HG02759 (cell line): Measurements from ENCODE around the gene MKRN1.
A peak's percentile ranks its signal among the peaks of the same experiment; 100 is the strongest.
"Not testable (repeated sequence)": the region's sequence is repeated elsewhere in the genome, so short reads cannot be mapped to it uniquely, and the experiment has no call there.

Experiments used
- ATAC-seq: cut with Tn5 transposase; IDR thresholded peaks from one replicate; pipeline ENCODE4 v1.9.1; 2021; ENCODE audit warnings: mild to moderate bottlenecking, moderate library complexity; ENCODE audit not compliant: unreplicated experiment

Gene MKRN1, protein sequence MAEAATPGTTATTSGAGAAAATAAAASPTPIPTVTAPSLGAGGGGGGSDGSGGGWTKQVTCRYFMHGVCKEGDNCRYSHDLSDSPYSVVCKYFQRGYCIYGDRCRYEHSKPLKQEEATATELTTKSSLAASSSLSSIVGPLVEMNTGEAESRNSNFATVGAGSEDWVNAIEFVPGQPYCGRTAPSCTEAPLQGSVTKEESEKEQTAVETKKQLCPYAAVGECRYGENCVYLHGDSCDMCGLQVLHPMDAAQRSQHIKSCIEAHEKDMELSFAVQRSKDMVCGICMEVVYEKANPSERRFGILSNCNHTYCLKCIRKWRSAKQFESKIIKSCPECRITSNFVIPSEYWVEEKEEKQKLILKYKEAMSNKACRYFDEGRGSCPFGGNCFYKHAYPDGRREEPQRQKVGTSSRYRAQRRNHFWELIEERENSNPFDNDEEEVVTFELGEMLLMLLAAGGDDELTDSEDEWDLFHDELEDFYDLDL

DNA sequence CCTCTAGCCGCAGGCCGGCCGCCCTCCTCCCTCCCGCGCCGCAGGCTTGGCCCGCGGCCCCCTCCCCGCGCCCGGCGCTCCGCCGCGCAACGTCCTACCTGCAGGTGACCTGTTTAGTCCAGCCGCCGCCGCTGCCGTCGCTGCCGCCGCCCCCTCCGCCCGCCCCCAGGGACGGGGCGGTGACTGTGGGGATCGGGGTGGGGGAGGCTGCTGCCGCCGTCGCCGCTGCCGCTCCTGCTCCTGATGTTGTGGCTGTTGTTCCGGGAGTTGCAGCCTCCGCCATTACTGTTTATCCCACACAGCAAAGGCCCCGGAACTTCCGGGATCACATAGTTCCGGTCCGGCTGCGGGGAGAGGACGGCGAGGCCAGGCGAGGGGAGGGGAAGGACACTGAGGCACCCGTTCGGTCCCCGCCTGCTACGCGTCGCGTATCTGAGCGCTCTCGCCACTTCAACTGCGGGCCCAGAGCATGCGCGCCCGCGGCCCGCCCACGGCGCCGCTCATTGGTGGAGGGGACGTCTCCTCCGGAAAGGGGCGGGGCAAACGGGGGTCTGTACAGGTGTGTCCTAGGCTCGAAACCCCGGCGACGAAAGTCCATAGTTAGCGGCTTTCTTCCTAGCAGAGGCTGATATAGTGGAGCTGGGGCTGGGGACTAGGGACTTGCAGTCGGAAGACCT, at the start of gene MKRN1:
MKRN1 (minus strand) TSS at position 444 of the 677 bp plus-strand sequence; CDS start at position 283, 161 bp downstream.
- ATAC-seq, result peak; percentile 96

DNA sequence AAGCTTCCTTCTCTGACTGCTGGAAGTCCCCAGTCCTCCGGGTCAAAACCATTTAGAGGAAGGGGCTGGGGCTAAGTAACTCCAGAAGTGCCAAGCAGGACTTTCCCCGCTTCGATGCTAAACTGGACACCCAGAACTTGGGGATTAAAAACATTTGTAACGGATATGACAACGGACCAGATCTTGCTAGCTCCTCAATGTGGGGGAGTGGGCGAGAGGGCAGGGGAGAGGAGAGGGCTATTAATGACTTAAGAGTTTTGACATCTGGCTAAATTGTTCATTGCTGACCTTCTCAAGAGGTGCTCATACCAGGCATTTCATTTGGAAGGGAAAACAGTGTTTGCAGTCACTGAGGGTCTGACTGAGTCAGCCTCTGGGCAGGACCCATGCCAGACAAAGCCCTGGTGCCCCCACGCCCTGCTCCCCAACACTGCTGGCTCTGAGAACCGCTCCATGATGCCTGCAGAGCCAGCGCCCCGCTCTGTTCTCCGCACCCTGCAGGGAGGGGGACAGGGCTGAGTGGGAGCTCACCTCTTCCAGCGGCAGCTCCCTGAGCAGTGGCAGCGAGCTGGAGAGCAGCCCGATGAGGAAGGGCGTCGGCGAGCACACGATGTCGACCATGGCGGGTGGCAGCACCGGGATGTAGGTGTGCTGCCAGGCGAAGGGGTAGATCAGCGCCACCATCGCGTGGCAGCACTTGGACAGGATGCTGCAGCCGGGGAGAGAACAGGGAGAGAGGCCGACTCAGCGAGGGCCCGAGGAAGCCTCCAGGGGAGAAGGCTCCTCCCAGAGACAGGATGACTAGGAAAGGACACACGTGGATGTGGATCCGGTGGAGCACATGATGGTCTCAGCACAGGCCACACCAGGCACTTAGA, 47.7 kb upstream of the MKRN1 start:
- ATAC-seq, result no peak

DNA sequence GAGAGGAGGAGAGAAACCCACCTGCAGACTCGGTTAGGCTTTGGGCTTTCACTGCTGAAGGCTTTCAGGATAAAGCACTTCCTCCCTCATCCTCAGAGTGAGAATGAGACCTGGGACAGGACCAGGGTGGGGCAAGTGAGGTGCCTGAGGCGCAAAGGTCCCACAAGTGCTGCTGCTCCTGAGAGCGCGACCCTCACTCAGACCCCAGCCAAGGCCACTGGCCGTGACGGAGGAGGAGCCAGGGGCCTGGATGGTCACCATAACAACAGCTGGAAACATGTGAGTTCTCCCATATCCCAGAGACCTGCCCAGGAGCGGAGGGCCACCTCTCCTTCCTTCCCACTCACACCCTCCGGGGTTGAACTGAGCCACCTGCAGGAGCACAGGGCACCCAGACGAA, 46.9 kb upstream of the MKRN1 start:
- ATAC-seq, result no peak

DNA sequence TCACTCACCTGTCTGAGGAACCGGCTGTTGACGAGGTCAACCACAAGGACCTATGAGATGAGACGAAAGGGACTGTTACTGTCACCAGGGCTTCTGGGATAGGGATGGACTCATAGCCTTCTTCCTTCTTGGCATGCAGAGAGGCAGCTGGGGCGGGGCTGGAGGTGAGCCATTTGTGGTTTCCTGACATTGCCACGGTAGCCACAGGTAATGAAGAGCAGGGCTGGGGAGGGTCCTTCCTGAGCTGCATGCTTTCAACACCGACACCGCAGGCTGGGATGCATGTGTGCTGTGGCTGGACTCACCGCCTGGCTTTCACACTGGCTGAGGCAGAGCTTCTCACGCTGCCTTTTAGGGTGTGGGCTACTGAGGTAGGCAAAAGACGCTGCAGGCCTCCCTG, 46.4 kb upstream of the MKRN1 start:
- ATAC-seq, result no peak

DNA sequence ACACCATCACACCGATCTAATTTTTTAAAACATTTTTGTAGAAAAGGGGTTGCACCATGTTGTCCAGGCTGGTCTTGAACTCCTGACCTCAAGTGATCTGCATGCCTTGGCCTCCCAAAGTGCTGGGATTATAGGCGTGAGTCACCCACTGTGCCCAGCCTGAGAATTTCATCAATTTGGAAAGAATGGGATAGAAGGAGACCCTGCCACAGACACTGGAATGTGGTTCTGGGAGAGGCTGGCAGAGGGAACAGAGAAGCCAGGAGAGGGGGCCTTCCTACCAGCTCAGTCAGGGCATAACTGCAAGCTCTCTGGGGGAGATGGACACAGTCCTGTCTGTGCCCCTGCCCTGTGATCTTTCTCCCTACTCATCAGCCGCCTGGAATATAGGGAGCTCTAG, 42.1 kb upstream of the MKRN1 start:
- no peak for ATAC-seq

DNA sequence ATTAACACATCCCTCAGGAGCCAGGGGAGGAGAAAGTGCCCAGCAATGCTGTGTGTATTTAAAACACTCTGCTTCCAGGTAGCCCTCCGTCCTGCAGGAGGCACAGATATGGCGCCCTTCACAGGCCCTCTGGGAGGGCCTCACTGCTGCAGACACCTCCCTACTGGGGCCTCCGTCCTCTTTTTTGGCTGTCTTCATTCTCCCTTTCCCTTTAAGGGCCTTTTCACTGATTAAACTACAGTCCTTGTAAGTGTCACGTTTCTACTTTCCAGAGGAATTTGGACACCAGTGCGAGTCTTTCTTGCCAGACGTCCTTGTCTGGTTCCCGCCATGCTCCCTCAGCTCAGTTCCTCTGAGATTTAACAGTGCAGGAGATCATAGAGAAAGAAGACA, 39.7 kb upstream of the MKRN1 start:
- no peak for ATAC-seq

DNA sequence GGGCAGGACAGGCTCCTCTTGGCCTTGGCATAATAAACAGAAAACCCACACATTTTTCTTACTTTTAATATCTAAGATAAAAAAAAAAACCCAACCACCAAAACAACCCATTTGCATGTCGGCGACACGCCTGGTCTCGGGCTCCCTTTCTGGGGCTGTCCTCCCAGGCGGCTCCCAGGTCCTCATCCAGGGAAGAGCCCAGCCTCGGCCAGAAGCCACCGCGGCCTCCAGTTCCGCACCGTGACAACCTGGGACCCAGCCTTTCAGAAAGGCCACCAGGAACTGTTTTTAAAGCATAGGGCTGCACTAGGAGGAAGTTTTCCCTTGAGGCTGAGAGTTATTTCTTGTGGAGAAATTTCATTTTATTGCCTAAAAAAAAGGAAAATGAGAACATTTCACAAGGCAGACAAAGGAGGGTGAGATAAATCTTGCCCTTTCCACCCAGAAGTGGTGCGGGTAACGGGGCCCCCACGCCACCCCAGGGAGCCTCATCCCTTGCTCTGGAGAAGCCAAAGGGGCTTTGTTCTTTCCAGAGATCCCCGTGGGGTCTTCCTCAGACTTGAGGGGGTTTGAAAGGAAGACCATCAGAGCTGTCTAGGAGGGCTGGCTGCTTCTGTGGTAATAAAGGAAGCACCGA, 39.2 kb upstream of the MKRN1 start:
- ATAC-seq, result no peak

DNA sequence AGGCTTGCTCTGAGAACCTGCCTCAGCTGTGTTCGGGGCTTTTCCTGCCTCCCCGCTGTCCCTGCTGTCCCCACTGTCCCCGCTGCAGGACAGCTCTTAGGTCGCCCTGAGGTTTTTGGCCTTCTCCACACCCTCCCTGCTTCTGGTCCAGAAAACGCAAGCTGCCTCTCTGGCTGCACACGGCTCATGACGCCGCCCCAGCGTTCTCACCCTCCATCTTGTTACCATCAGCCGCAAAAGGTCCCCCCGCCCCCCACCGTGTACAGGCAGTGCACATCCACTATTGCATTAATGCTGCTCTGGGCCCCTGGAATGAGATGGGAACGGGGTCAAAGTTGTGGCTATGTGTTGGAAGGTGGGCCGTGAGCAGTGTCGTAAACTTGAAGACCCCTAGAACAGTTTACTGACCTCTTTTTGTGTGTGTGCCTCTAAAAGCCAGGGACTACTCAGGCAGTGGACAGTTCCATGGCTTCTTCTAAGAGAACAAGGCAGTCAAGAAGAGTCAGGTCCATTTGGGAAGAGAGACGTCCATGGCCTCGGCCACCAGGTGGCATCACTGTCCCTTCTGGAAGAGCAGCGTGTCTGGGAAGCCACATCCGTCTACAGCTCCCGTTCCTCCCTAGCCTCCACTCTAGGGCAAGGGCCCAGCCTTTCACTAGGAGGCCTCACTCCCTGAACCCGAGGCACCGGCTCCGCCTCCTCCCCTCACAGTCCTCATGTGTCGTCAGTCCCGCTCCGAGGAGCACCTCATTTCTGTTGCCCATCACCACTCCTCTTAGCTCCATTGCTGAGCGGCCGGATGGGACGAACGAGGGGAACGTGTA, 38.5 kb upstream of the MKRN1 start:
- peak; percentile 62 for ATAC-seq

DNA sequence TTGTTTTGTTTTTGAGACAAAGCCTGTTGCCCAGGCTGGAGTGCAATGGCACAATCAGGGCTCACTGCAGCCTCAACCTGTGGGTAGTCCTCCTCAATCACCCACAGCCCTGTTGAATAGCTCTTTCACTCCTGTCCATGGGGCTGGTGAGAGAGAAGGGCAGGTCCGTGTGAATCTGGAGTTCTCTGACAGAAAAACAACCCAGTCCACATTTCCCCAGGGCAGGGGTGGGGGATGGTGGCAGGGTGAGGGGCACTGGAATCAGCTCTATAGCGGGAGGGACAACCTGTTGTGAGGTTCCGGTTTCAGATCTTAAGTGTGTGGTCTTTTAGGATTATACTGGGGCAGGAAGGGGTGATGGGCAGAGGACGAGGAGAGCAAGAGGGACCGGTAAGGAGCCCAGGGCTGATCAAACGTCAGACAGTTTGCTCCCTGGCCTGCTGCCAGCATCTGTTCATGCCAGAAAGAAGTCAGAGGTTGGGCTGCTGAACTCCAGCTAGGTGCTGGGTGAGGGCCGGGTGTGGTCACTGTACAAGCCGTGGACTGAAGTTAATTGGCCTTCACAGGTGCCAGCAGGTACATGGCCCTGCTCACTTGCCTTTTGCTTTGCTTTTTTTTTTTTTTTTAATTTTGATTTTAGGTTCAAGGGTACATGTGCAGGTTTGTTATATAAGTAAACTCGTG, 33.2 kb upstream of the MKRN1 start:
- ATAC-seq, result no peak

DNA sequence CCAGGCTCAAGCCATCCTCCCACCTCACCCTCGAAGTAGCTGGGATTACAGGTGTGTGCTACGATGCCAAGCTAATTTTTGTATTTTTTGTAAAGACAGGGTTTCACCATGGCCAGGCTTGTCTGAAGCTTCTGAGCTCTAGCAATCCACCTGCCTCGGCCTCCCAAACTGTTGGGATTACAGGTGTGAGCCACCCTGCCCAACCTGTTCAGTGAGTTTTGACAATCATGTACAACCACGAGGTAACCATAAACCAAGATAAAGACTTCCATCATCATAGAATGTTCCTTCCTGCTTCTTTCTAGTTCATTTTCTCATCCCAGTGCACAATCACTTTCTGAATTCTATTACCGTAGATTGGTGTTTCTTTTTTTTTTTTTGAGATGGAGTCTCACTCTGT, 30.5 kb upstream of the MKRN1 start:
- ATAC-seq, result no peak

DNA sequence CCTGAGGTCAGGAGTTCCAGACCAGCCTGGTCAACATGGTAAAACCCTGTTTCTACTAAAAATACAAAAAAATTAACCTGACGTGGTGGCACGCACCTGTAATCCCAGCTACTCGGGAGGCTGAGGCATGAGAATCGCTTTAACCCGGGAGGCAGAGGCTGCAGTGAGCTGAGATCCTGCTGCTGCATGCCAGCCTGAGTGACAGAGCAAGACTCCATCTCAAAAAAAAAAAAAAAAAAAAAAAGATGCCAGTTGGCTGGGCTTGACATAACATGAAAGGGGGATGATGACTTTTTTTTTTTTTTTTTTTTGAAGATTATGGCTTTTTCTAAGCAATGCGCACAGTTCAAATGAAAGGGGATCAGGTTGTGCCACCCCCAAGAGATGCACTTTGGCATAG, 28.3 kb upstream of the MKRN1 start:
- not testable (repeated sequence) for ATAC-seq

DNA sequence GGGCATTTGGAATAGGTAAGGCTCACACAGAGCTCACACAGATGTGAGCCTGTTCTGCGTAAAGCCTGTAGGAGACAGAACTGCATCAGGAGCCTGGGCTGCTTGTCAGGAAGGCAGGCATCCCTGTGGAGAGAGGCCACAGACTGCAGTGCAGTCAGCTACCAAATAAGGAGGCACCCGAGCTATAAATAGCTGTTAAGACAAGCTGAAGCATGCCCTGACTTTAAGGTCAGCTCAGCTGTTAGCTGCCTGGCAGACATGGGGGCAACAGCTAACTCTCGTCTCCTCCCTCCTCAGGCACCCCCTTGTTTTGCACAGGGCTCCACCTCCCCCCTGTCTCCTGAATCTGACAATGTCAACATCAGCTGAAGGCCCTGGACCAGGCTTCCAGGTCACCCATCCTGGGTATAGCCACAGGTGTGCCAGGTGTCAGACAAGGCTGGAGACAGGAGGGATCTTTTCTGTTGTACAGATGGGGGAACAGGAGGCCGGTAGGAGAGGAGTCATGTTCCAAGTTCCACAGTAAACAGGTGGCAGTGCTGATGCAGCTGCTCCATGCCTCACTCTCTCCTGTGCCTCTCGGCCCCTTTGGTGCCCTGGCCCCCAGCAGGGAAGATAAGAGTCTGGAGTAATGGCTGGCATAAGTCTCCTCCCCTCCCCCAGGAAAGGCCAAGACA, 27.6 kb upstream of the MKRN1 start:
- ATAC-seq, result no peak

DNA sequence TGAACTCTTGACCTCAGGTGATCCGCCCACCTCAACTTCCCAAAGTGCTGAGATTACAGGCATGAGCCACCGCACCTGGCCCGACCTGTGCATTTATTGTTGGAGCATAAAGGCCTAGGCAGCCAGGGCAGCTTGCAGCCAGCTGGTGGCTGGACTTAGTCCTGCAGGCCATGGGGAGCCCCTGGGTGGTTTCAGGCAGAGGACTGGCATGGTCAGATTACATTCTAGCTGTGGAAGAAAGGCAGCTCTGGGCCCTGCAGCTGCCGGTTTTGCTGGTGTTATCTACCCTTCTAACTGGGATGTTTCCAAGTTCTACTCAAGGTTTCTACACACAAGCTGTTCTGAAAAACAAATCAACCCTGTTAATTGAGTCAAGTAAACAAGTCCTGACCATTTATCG, 22.7 kb upstream of the MKRN1 start:
- ATAC-seq, result no peak

DNA sequence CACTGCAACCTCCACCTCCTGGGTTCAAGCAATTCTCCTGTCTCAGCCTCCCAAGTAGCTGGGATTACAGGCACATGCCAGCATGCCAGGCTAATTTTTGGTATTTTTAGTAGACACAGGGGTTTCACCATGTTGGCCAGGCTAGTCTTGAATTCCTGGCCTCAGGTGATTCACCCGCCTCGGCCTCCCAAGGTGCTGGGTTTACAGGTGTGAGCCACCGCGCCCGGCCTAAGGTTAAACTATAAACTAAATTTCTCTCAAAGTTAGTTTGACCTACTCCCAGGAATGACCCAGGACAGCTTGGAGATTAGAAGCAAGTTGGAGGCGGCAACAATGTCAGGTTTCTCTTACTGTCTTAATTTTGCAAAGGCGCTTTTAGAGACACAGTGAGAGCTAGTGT, 18.5 kb upstream of the MKRN1 start:
- not testable (repeated sequence) for ATAC-seq

DNA sequence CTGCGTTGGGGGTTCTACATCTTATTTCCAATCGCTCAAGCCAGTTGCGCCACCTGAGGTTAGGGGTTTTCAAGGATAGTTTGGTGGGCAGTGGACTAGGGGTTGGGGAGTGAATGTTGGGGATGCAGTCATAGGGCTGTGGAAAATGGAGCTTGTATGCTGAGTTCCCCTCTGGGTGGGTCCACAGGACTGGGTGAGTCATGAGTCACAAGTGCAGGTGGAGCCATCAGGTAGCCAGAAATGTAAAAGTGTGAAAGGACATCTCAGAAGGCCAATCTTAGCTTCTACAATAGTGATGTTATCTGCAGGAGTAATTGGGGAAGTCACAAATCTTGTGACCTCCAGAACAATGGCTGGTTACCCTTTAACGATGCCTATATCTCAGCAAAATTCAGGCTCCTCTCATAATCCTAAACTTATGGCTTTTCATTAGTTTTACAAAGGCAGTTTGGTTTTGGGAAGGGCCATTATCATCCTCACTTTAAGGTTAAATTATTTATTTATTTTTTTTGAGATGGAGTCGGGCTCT, 18.0 kb upstream of the MKRN1 start:
- no peak for ATAC-seq

DNA sequence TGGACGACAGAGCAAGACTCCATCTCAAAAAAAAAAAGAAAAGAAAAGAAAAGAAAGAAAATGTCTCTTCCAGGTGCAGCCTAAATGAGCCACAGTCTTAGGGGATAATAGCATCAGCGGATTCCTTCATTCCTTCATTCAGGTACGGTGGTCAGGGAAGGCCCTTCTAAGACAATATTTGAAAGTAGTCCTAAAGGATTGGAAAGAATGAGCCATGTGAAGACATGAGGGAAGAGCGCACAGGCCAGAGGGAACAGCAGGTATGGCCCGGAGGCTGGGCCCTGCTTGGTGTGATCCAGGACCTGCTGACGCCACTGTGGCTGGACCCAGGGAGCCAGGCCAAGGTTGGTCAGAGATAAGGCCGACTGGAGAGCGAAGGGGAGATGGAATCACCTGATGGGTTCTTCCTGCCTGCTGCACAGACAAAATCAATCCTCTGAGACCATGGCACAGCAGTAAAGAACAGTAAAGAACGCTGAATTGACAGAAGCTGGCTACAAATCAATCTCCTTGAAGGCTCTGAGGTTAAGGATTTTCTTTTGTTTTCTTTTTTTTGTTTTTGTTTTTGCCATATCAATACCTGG, 16.3 kb upstream of the MKRN1 start:
- no peak for ATAC-seq

DNA sequence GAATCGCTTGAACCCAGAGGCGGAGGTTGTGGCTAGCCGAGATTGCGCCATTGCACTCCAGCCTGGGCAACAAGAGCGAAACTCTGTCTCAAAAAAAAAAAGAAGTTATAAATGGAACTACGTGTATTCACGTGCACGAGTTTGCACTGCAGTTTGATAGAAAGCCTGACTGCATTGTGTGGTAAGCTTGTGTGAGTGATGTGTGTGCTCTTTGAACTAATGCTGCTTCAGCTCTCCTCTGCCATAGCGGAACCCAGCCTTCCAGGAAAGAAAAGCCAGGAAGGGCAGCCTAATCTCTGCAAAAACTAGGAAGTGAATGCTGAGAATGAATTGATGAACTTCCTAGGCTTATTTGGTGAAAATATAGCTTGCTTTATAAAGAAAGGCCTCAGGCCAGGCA, 15.6 kb upstream of the MKRN1 start:
- no peak for ATAC-seq

DNA sequence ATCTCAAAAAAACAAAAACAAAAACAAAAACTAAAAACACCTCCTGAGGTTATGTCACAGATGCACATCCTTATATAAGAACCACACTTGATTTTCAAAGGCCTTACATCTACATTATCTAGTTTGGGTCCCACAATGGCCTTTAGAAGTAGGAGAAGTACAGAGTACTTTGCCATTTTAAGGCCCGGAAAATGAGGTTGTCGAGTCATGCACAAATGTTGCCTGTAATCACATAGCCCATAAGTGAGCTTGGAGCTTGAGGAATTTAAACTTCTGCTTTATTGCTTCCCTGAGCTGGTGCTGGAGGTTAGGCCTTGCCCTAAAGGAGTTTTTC, 9.7 kb upstream of the MKRN1 start:
- ATAC-seq, result no peak
